ENCODE data around the gene OR51B2. TPM values are rescaled to one million over a fixed set of nuclear protein-coding genes. Genes with fewer than 3 reads are reported as not detected.

OR51B2 gene
- total RNA-seq, 1 donor from 2014 or later = not detected

DNA sequence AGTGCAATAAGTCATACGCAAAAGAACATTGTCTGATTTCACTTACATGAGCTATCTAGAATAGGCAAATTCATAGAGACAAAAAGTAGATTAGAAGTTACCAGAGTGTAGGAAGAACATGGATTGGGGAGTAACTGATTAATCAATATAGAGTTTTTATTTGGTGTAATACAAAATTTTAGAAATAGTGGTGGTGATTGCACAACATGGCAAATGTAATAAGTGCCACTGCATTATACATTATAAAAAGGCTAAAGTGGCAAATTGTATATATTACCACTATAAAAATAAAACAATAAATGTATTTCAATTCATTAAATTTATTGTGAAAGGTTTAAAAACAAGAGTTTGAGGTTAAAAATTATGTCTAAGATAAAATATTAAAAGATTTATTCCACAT lies 13.7 kb downstream of the OR51B2 start:
- TF ChIP-seq CTCF (conservative IDR thresholded peaks at IDR 0.05; ENCODE audit: low read depth, low read length) = no peak
- DNase-seq (ENCODE audit: low read depth) = no peak
- H3K4me3 ChIP-seq (ENCODE audit: low read depth, low read length) = no peak overlapping the region

DNA sequence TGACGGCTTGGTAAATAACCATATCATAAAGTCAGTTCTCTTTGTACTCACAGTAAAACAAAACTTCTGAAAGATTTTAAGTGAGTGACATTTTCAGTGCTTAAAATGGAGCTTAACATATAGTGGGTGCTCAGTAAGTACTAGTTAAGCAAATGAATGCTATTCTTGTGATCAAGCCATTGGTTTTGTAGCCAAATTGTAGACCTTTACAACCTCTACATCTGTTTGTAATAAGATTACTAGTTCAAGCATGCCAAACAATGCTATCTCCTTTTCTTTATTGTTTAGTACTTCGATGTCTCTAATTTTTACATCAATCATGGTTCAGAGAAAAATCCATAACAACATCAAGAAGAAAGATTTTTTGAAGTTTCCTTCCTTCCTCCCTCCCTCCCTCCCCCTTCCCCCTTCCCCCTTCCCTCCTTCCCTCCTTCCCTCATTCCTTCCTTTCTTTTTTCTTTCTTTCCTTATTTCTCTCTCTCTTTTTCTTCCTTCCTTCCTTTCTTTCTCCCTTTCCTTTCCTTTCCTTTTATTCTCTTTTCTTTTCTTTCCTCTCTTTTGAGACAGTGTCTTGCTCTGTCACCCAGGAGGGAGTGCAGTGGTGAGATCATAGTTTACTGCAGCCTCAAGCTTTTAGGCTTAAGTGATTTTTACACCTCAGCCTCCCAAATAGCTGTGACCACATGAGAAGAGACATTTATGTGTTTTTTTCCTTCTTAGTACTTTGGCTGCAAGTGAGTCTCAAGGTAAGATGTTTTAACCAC lies 16.7 kb downstream of the OR51B2 start:
- no peak for DNase-seq (ENCODE audit: low read depth)
- TF ChIP-seq CTCF (conservative IDR thresholded peaks at IDR 0.05; ENCODE audit: low read depth, low read length) = no peak

DNA sequence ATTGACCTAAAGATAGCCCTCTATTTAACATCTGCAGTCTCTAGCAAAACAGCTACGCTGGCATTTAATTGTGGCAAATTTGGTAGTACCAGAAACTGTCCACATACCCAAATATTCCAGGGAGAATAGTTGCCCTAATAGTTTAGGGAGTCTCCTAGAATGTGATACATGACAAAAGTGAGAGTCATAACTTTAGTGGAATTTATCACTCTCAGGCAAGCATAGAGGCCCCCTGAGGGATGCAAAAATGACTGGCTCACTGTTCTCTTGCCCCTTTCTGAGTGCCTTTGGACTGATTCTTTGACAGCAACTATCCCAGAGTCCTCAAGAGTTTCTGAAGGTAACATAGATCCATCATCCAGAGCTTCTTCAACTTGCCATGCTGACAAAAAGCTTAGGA lies 20.1 kb downstream of the OR51B2 start:
- DNase-seq (ENCODE audit: low read depth) = no peak
- no peak overlapping the region for H3K4me3 ChIP-seq (ENCODE audit: low read depth, low read length)
- TF ChIP-seq CTCF (conservative IDR thresholded peaks at IDR 0.05; ENCODE audit: low read depth, low read length) = no peak

More for the DNA sequence above, 16.7 kb downstream of the OR51B2 start:
- H3K4me3 ChIP-seq (ENCODE audit: low read depth, low read length) = no peak overlapping the region

DNA sequence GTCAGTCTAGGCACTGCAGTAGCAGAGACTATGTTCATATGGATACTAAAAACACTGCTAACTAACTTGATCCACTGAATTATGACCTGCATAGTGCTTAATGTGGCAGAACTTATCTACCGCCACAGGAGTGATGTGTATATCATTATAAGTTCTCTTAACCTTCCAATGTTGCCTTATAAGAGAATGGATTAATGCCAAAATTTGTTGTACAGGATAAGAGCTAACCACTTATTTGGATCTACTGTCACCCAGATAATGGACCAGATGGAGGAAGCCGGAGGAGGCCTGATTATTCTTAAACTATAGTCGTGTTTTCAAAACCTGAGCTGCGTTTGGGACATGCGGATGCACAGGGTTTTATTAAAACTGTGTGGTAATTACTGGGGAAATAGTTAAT lies 20.5 kb downstream of the OR51B2 start:
- H3K4me3 ChIP-seq (ENCODE audit: low read depth, low read length) = no peak overlapping the region
- no peak for DNase-seq (ENCODE audit: low read depth)
- TF ChIP-seq CTCF (conservative IDR thresholded peaks at IDR 0.05; ENCODE audit: low read depth, low read length) = no peak

DNA sequence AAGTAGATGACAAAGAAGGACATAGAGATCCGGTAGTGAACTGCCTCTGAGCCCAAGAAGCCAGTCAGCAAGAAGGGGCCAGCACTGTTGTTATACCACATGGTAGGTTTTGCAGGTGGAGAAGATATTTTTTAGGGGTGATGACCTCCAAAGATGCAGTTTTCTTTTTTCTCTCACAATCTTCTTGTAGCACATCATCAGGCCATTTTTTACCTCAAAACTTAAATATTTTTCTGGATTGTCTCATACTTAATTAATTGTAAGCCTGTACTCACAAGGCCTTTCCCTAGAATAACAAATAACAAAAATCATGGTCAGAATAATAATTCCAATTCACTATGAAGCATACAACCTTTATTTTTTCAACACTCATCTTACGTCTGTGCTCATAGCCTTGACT lies 22.3 kb downstream of the OR51B2 start, which contains the start of gene OR51B4:
Gene OR51B4 (minus strand): TSS at position 101 of the 400 bp plus-strand sequence. CDS start 0 bp downstream, at position 101.
- DNase-seq (ENCODE audit: low read depth) = no peak
- no peak for TF ChIP-seq CTCF (conservative IDR thresholded peaks at IDR 0.05; ENCODE audit: low read depth, low read length)
- H3K4me3 ChIP-seq (ENCODE audit: low read depth, low read length) = no peak within 1 kb of the TSS

DNA sequence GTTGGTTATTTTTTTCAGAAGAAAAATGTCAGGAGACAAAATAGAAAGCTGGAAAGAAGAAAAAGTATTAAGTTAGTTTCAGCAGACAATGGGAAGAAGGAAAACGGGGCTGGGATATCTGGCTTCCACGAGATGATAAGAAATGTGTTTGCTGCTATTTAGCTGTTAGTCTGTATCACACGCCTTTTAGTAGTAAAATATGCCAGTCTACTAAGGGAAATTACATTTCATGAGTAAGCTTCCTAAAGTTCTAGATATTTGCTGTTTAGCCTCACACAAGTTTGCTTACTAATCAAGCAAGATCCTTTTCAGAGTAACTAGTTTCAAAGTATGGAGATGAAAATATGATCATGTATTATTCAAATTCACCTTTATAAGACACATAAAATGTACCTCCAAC lies 23.8 kb downstream of the OR51B2 start:
- no peak for TF ChIP-seq CTCF (conservative IDR thresholded peaks at IDR 0.05; ENCODE audit: low read depth, low read length)
- no peak overlapping the region for H3K4me3 ChIP-seq (ENCODE audit: low read depth, low read length)
- no peak for DNase-seq (ENCODE audit: low read depth)

DNA sequence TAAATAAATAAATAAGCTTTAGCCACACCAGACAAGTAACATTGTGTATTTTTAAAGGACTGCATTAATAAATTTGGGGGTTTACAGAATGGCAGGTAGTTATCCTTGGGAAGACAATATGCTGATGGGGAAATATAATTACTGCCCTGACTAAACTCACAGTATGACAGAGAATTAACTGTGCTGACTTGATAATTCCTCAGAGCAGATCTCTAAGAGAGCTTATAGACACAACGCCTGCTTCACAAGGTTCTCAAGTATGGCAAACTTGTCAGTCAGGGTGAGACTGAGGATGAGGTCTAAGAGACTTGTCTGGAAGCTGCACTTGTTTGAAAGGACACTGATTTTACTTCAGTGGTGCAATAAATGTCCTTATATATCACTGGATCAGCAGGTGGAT lies 25.6 kb downstream of the OR51B2 start:
- no peak for DNase-seq (ENCODE audit: low read depth)
- TF ChIP-seq CTCF (conservative IDR thresholded peaks at IDR 0.05; ENCODE audit: low read depth, low read length) = no peak
- no peak overlapping the region for H3K4me3 ChIP-seq (ENCODE audit: low read depth, low read length)

Measured in epithelial cell of proximal tubule (primary cell).